ENCODE results near the gene ACACB.

GRCh38 chr12:109294286-109294796 lies 178.0 kb downstream of the ACACB start:
- TF ChIP-seq CTCF (IDR thresholded peaks at IDR 0.05), result no peak
- TF ChIP-seq POLR2A (IDR thresholded peaks at IDR 0.05), result no peak

All from heart left ventricle (tissue), 13 donors.